HL-60 (cell line): ENCODE results near the gene TNFRSF8.

ENCODE experiments used
- DNase-seq, 2 experiments: peaks; one replicate each; pipeline ENCODE4 v3.0.0-alpha.2; 2010 to 2020; ENCODE audit warnings: low read depth in 1 of 2, low spot score in 1 of 2
- H3K27ac ChIP-seq: fragments of 250-450 bp; sonication (Bioruptor Pico); replicated peaks from 2 replicates; pipeline ENCODE4 v1.5.1; 2020; ENCODE audit warnings: mild to moderate bottlenecking, moderate library complexity
- H3K27me3 ChIP-seq: fragments of 250-450 bp; sonication (Bioruptor Pico); 2 replicates; pipeline ENCODE4 v1.5.1; 2021; ENCODE audit warnings: mild to moderate bottlenecking, moderate library complexity; ENCODE audit not compliant: insufficient read depth, poor library complexity, severe bottlenecking
- H3K4me3 ChIP-seq: replicated peaks from 2 replicates; pipeline ENCODE4 v1.5.1; 2011; ENCODE audit warnings: mild to moderate bottlenecking, control low read depth, low read length; ENCODE audit not compliant: insufficient read depth
- GABPA ChIP-seq: IDR thresholded peaks from 2 replicates; pipeline ENCODE4 v1.6.1; 2012; ENCODE audit warnings: low read depth
- POLR2AphosphoS5 ChIP-seq: IDR thresholded peaks from 2 replicates; pipeline ENCODE4 v1.6.1; 2012; ENCODE audit warnings: low read depth
- SPI1 ChIP-seq: IDR thresholded peaks from 2 replicates; pipeline ENCODE4 v1.6.1; 2012; ENCODE audit warnings: low read depth, mild to moderate bottlenecking, borderline replicate concordance
- TF ChIP-seq, protein P1 (sequence below): IDR thresholded peaks from 2 replicates; pipeline ENCODE4 v1.6.1; 2012; ENCODE audit warnings: low read depth; ENCODE audit not compliant: insufficient replicate concordance
- TF ChIP-seq, protein P2 (sequence below): IDR thresholded peaks from one replicate; pipeline ENCODE4 v1.5.1; 2011; ENCODE audit warnings: low read length, control low read depth, inconsistent platforms; ENCODE audit not compliant: insufficient read depth

The TNFRSF8 gene

DNA sequence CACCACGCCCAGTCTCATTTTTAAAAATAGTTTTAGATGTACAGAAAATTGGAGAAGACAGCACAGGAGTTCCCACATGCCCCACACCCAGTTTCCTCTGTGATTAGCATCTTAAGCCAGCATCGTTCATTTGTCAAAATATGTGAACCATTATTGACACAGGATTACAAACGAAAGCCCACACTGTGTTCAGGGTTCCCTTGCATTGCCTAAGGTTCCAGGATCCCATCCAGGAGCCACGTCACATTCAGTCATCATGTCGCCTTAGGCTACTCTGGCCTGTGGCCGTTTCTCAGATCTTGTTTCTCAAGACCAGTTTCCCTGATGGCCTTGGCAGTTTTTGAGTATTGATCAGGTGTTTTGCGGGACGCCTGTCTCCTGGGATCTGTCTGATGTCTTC is 69.0 kb downstream of the TNFRSF8 start:
- TF ChIP-seq SPI1 (no peak), POLR2AphosphoS5 (no peak), GABPA (no peak)
- TF ChIP-seq, protein P1, sequence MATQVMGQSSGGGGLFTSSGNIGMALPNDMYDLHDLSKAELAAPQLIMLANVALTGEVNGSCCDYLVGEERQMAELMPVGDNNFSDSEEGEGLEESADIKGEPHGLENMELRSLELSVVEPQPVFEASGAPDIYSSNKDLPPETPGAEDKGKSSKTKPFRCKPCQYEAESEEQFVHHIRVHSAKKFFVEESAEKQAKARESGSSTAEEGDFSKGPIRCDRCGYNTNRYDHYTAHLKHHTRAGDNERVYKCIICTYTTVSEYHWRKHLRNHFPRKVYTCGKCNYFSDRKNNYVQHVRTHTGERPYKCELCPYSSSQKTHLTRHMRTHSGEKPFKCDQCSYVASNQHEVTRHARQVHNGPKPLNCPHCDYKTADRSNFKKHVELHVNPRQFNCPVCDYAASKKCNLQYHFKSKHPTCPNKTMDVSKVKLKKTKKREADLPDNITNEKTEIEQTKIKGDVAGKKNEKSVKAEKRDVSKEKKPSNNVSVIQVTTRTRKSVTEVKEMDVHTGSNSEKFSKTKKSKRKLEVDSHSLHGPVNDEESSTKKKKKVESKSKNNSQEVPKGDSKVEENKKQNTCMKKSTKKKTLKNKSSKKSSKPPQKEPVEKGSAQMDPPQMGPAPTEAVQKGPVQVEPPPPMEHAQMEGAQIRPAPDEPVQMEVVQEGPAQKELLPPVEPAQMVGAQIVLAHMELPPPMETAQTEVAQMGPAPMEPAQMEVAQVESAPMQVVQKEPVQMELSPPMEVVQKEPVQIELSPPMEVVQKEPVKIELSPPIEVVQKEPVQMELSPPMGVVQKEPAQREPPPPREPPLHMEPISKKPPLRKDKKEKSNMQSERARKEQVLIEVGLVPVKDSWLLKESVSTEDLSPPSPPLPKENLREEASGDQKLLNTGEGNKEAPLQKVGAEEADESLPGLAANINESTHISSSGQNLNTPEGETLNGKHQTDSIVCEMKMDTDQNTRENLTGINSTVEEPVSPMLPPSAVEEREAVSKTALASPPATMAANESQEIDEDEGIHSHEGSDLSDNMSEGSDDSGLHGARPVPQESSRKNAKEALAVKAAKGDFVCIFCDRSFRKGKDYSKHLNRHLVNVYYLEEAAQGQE, result no peak
- TF ChIP-seq, protein P2, sequence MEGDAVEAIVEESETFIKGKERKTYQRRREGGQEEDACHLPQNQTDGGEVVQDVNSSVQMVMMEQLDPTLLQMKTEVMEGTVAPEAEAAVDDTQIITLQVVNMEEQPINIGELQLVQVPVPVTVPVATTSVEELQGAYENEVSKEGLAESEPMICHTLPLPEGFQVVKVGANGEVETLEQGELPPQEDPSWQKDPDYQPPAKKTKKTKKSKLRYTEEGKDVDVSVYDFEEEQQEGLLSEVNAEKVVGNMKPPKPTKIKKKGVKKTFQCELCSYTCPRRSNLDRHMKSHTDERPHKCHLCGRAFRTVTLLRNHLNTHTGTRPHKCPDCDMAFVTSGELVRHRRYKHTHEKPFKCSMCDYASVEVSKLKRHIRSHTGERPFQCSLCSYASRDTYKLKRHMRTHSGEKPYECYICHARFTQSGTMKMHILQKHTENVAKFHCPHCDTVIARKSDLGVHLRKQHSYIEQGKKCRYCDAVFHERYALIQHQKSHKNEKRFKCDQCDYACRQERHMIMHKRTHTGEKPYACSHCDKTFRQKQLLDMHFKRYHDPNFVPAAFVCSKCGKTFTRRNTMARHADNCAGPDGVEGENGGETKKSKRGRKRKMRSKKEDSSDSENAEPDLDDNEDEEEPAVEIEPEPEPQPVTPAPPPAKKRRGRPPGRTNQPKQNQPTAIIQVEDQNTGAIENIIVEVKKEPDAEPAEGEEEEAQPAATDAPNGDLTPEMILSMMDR, result no peak
- Histone ChIP-seq H3K27me3 (no peaks in the 10 kb centered on the region), H3K27ac (no peak overlapping the region), H3K4me3 (no peak overlapping the region)
- DNase-seq, result no peak

DNA sequence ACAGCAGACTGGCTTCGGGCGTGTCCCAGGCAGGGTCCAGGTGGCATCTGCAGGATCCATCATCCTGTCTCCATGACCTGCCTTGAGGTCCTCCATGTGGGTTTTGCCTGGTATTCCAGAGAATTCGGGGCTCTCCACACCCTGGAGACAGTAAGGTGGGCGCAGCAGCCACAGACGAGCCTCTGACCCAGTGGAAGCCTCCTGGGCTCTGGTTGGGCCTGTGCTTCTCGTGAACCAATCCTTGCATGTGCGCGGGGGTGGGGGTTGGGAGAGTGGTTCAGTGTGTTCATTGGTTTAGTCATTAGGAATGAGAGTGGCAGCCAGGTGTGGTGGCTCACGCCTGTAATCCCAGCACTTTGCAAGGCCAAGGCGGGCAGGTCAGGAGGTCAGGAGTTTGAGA is 71.6 kb downstream of the TNFRSF8 start:
- H3K27me3 ChIP-seq, result no peaks in the 10 kb centered on the region
- TF ChIP-seq, protein P2, result no peak
- TF ChIP-seq SPI1 (no peak), POLR2AphosphoS5 (no peak), GABPA (no peak)
- TF ChIP-seq, protein P1, result no peak
- no peak overlapping the region for H3K4me3 ChIP-seq
- no peak for DNase-seq
- H3K27ac ChIP-seq, result no peak overlapping the region

DNA sequence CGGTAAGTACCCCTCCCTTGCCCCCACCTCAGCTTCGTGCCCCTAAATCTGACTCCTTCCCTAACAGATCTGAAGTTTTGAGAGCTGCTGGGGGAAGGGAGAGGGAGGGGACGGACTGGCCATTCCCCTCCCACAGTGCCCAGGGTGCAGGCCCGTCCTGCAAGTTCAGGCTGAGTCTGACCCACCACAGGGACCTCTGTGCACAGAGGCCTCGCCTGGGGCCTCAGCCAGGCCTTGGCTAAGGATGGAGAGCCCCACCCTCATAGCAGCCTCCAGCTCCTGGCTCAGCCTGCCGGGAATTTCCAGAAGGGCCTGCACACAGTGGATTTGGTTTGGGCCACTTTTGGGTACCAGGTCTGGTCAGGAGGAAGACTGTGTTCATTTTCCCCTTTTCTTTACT is 72.5 kb downstream of the TNFRSF8 start:
- TF ChIP-seq, protein P2, result no peak
- no peak for TF ChIP-seq GABPA
- TF ChIP-seq SPI1, result no peak
- no peak for TF ChIP-seq POLR2AphosphoS5
- TF ChIP-seq, protein P1, result no peak
- H3K27ac ChIP-seq, result no peak overlapping the region
- H3K27me3 ChIP-seq, result no peaks in the 10 kb centered on the region
- no peak overlapping the region for H3K4me3 ChIP-seq
- DNase-seq, result no peak
